ENCODE measurements around the gene PABPC1L.

GRCh38 chr20:44970243-44970757 is 60.4 kb downstream of the PABPC1L start:
- no peak for TF ChIP-seq CTCF (conservative IDR thresholded peaks at IDR 0.05)
- no peak for TF ChIP-seq ZFX (IDR thresholded peaks at IDR 0.05)

Measured in C4-2B (cell line).